Left forelimb (tissue), 1 donor: ENCODE data around the gene ACOT9.
"Not testable (repeated sequence)": the region's sequence is repeated elsewhere in the genome, so short reads cannot be mapped to it uniquely, and the experiment has no call there.

ENCODE experiments used
- DNase-seq: peaks from one replicate; pipeline ENCODE4 v3.0.0-alpha.2; 2018; ENCODE audit warnings: low spot score

The ACOT9 gene

GRCh38 chrX:23742697-23743622 lies at the start of gene ACOT9:
TSS of gene ACOT9 (minus strand) at chrX:23743276. CDS start at chrX:23743144, 132 bp downstream.
- peak; percentile 87 for DNase-seq

GRCh38 chrX:23790155-23790497 lies 47.0 kb upstream of the ACOT9 start:
- no peak for DNase-seq

GRCh38 chrX:23789386-23790154 lies 46.5 kb upstream of the ACOT9 start:
- no peak for DNase-seq

GRCh38 chrX:23788946-23789345 lies 45.9 kb upstream of the ACOT9 start:
- no peak for DNase-seq

- no peak for DNase-seq
Measured at GRCh38 chrX:23788521-23788920, 45.4 kb upstream of the ACOT9 start.

- no peak for DNase-seq
Measured at GRCh38 chrX:23787745-23788118, 44.7 kb upstream of the ACOT9 start.

- DNase-seq: no peak
Measured at GRCh38 chrX:23786268-23786815, 43.3 kb upstream of the ACOT9 start.

- no peak for DNase-seq
Measured at GRCh38 chrX:23785580-23785979, 42.5 kb upstream of the ACOT9 start.

GRCh38 chrX:23784470-23785331 lies 41.6 kb upstream of the ACOT9 start:
- no peak for DNase-seq

GRCh38 chrX:23783589-23784469 lies 40.8 kb upstream of the ACOT9 start:
- DNase-seq: no peak

- peak; percentile 92 for DNase-seq
Measured at GRCh38 chrX:23782863-23783588, 40.0 kb upstream of the ACOT9 start, which contains the start of gene SAT1. TSS of gene SAT1 (plus strand) at chrX:23783173. CDS start at chrX:23783352, 179 bp downstream.

GRCh38 chrX:23782455-23782854 lies 39.4 kb upstream of the ACOT9 start:
- no peak for DNase-seq

GRCh38 chrX:23779025-23779424 lies 35.9 kb upstream of the ACOT9 start:
- DNase-seq: no peak

- DNase-seq: no peak
Measured at GRCh38 chrX:23776363-23776762, 33.3 kb upstream of the ACOT9 start.

GRCh38 chrX:23773601-23774175 lies 30.6 kb upstream of the ACOT9 start:
- DNase-seq: no peak

- DNase-seq: not testable (repeated sequence)
Measured at GRCh38 chrX:23771086-23771485, 28.0 kb upstream of the ACOT9 start.

GRCh38 chrX:23770142-23770541 lies 27.1 kb upstream of the ACOT9 start:
- DNase-seq: no peak

GRCh38 chrX:23766650-23767551 lies 23.8 kb upstream of the ACOT9 start:
- no peak for DNase-seq

- DNase-seq: no peak
Measured at GRCh38 chrX:23765868-23766267, 22.8 kb upstream of the ACOT9 start.
